NCI-H82 (cell line): Measurements from ENCODE around the gene ZNF184.
"Not testable (repeated sequence)": the region's sequence is repeated elsewhere in the genome, so short reads cannot be mapped to it uniquely, and the experiment has no call there.

Source experiments
- DNase-seq: peaks from one replicate; lab custom pipeline; 2025; lab: John Stamatoyannopoulos, UW

ZNF184 gene

DNA sequence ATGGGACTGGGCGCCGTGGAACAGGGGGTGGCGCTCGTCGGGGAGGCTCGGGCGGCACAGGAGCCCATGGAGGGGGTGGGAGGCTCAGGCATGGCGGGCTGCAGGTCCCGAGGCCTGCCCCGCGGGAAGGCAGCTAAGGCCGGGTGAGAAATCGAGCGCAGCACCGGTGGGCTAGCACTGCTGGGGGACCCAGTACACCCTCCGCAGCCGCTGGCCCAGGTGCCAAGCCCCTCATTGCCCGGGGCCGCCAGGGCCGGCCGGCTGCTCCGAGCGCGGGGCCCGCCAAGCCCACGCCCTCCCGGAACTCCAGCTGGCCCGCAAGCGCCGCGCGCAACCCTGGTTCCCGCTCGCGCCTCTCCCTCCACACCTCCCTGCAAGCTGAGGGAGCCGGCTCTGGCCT is 48.1 kb downstream of the ZNF184 start:
- not testable (repeated sequence) for DNase-seq

DNA sequence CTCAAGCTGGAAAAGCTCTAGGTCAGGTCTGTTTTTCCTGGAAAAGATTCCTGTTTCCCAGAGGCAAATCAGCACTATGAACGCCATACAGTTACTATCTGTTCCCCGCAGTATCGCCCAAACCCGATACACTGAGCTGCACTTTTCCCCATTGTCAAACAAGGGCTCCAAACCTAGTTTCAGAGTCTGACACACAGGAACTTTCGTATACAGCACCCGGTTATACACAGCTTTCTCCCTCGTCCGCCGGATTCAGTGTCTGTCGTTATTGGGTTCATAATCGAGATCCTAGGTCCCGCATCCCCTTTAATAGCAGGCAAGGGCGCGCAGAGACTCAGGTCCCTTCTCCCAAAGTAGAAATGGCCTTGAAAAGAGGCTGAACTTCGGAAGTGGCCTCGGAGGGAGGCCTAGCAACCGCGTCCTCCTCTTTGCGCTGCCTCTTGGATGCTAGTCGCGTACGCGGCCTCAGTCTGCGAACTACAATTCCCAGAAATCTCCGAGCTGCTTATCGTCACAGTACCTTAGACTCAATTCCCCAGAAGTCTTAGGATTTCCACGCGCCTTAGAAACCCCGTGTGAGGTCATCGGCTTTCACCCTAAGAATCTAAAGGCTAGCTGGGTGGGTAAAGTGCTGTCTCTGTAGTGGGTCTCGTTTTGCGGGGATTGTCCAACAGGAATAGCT is 50.1 kb downstream of the ZNF184 start:
- DNase-seq, result no peak

DNA sequence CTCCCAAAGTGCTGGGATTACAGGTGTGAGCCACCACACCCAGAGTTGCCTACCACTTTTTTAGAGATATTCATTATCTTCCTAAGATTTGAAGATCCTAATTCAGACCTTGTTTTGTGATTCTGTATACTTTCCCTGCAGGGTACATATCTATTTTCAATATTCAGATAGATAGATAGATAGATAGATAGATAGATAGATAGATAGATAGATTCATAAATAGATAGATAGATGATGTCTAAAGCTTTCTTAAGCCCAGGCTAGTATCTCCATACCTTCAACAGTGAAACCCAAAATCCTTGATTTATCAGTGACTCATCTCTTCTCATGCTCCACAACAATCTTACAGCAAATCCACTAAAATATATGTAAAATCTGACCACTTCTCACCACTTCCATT is 53.5 kb downstream of the ZNF184 start:
- DNase-seq, result no peak

DNA sequence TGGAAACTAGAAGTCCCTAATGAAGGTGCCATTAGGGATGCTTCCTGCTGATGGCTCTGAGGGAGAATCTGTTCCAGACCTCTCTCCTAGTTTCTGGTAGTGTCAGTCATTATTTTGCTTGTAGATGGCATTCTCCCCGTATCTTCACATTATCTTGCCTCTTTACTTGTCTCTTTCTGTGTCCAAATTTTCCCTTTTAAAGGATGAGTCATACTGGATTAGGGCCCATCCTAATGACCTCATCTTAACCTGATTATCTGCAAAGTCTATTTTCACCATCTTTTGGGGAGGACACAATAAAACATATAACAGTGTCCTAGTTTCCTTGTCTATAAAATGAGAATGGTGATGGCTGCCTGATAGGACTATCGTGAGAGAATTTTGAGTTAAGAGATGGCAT is 57.0 kb downstream of the ZNF184 start:
- no peak for DNase-seq

DNA sequence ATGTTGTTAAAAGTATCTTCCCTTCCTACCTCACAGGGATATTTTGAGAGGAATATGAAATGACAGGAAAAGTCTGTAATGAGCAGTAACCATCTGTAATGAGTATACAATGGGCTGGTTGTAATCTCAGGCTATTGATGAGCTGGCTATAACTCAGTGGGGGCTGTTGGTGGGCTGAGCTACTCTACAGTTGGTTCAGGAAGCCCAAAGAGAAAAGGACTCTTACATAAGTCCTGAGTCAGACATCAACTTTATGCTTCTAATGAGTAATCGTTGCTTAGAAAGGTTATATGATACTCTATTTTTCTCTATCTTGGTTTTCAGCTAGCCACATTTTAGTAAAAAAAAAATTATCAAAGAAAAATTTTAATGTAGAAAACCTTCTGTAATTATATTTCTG is 57.9 kb downstream of the ZNF184 start:
- DNase-seq, result no peak

DNA sequence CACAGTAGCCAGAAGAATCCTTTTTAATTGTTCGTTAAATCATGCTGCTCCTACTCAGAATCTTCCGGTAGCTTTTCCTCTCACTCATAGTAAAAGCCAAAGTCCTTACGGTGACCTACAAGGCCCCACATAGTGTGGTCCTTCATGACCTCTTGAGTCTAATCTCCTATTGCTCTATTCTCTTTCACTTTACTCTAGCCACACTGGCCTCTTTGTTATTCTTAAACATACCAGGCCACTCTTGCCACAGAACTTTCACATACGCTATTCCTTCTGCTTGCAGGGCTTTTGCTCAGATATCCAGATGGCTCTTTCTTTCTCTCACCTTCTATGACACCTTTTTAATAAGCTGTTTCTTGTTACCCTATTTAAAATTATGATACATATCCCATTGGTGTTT is 58.6 kb downstream of the ZNF184 start:
- no peak for DNase-seq

DNA sequence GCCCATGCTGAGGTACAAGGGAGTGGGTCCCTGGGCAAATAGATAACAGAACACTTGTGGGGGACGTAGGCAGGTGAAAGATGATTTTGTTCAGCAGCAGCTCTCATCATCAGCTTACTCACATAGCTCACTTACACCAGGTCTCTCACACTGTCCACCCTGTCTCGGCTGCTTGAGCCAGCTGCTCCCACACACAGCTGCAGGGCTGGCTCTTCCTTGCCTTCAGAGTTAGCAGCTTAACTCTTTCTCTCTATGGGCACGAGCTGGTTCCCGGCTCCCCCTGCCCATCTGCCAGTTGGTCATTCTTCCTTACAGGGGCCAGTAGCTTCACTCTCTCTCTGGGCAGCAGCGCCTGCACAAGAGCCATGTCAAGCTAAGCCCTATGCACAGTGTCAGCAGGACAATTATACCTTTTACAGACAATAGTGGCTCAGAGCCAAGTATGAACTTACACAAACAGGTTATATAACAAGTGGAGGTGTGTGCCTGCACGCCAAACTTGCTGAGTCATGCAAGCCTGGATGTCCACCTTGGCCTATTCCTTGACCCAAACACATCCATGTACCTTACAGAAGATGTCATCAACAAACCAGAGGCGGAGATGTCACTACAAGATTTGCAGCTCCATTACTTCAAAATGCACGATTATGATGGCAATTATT is 65.6 kb downstream of the ZNF184 start:
- no peak for DNase-seq

DNA sequence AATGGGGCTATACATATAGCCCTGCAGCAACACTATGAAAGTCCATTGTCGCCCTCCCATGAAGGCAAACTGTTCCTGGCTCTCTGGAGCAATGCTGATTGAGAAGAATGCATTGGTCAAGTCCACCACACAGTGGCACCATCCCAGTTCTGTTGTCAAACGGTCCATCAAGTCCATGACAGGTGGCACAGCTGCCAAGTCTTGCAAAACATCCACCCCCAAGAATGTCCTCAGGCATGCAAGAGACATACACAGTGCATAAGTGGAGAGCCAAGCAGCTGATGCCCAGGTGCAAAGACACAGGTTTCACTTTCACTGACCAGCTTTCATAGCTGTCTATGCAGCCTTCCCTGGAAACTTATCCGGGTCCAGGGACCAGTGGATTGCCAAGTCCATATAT is 66.8 kb downstream of the ZNF184 start:
- DNase-seq, result no peak

DNA sequence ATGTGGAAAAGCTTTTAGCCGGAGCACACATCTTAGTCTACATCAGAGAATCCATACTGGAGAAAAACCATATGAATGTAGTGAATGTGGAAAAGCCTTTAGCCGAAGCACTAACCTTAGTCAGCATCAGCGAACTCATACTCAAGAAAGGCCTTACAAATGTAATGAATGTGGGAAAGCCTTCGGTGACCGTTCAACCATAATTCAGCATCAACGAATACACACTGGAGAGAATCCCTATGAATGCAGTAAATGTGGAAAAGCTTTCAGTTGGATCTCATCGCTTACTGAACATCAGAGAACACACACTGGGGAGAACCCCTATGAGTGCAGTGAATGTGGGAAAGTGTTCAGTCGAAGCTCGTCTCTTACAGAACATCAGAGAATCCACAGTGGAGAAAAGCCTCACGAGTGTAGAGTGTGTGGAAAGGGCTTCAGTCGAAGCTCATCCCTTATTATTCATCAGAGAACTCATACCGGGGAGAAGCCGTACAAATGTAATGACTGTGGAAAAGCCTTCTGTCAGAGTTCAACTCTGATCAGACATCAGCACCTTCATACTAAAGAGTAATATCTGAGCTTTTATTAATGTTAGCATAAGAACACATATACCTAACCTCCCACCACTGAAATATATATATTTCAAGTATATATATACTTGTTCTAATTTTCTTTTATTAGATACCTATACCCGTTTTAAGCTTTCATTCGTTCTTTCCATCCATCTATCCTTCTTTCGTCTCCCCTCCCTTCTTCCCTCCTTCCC is 71.8 kb downstream of the ZNF184 start:
- no peak for DNase-seq
